Adipose tissue (tissue), 3 donors: ENCODE data around the gene KRTCAP3. TPM values are rescaled to one million over a fixed set of nuclear protein-coding genes. Genes with fewer than 3 reads are reported as not detected.

ENCODE experiments used
- polyA plus RNA-seq, 3 donors: library from polyadenylated mRNA; stranded (reverse); fragments of 200-250 nt; gene quantifications; one replicate each; pipeline ENCODE4 v1.2.3, GENCODE V29; 2013
- donor health status: healthy with polysubstance abuse.
- donor health status: Bipolar disorder and iron deficiency.
- donor health status: healthy.

KRTCAP3 gene
- polyA plus RNA-seq, 3 donors, result 2.4 to 52.8 (median 6.1) TPM

Other genes with a start within 250 kb of the KRTCAP3 start
- gene ATRAID, start 230.3 kb upstream of the KRTCAP3 start, polyA plus RNA-seq, result 100 to 1,000 TPM in 2 of 3 donors, 10 to 100 TPM in 1; 93.7 to 176 (median 170) TPM
- 100 to 1,000 TPM in 1 of 3 donors, 10 to 100 TPM in 2; 23.4 to 287 (median 33.4) TPM for gene SLC5A6, start 230.1 kb upstream of the KRTCAP3 start, polyA plus RNA-seq
- gene CAD, start 225.0 kb upstream of the KRTCAP3 start, polyA plus RNA-seq, result 10 to 100 TPM; 11.1 to 18.6 (median 15.9) TPM
- under 1 TPM; 0.08 to 0.22 (median 0.22) TPM for gene SLC30A3, start 179.3 kb upstream of the KRTCAP3 start, polyA plus RNA-seq
- under 1 TPM in 1 of 3 donors, not detected in 2; 0.07 TPM for gene DNAJC5G, start 166.9 kb upstream of the KRTCAP3 start, polyA plus RNA-seq
- gene TRIM54, start 160.0 kb upstream of the KRTCAP3 start, polyA plus RNA-seq, result 1 to 10 TPM in 1 of 3 donors, under 1 TPM in 2; 0.03 to 1.3 (median 0.90) TPM
- 1 to 10 TPM in 2 of 3 donors, under 1 TPM in 1; 0.83 to 1.8 (median 1.7) TPM for gene UCN, start 133.9 kb upstream of the KRTCAP3 start, polyA plus RNA-seq
- gene MPV17, start 119.3 kb upstream of the KRTCAP3 start, polyA plus RNA-seq, result 100 to 1,000 TPM in 1 of 3 donors, 10 to 100 TPM in 2; 39.8 to 103 (median 76.3) TPM
- 10 to 100 TPM; 18.0 to 23.9 (median 21.4) TPM for gene GTF3C2, start 85.6 kb upstream of the KRTCAP3 start, polyA plus RNA-seq
- 10 to 100 TPM; 37.7 to 42.5 (median 40.6) TPM for gene EIF2B4, start 72.0 kb upstream of the KRTCAP3 start, polyA plus RNA-seq
- gene SNX17, start 71.8 kb upstream of the KRTCAP3 start, polyA plus RNA-seq, result 100 to 1,000 TPM in 2 of 3 donors, 10 to 100 TPM in 1; 49.3 to 104 (median 101) TPM
- gene ZNF513, start 61.6 kb upstream of the KRTCAP3 start, polyA plus RNA-seq, result 10 to 100 TPM in 2 of 3 donors, 1 to 10 TPM in 1; 8.6 to 19.9 (median 12.5) TPM
- 10 to 100 TPM; 40.7 to 79.5 (median 46.3) TPM for gene PPM1G, start 32.8 kb upstream of the KRTCAP3 start, polyA plus RNA-seq
- 10 to 100 TPM; 44.9 to 67.0 (median 65.7) TPM for gene NRBP1, start 13.8 kb upstream of the KRTCAP3 start, polyA plus RNA-seq
- 10 to 100 TPM; 11.3 to 23.7 (median 13.3) TPM for gene IFT172, start 47.4 kb downstream of the KRTCAP3 start, polyA plus RNA-seq
- gene FNDC4, start 52.8 kb downstream of the KRTCAP3 start, polyA plus RNA-seq, result 100 to 1,000 TPM in 1 of 3 donors, 10 to 100 TPM in 2; 38.5 to 158 (median 53.5) TPM
- 1 to 10 TPM in 2 of 3 donors, not detected in 1; 3.0 to 5.7 TPM for gene GCKR, start 54.5 kb downstream of the KRTCAP3 start, polyA plus RNA-seq
- 10 to 100 TPM in 1 of 3 donors, 1 to 10 TPM in 2; 5.4 to 18.8 (median 7.4) TPM for gene ZNF512, start 140.7 kb downstream of the KRTCAP3 start, polyA plus RNA-seq
- gene CCDC121, start 186.6 kb downstream of the KRTCAP3 start, polyA plus RNA-seq, result 1 to 10 TPM; 1.5 to 4.7 (median 1.7) TPM
- gene GPN1, start 186.7 kb downstream of the KRTCAP3 start, polyA plus RNA-seq, result 10 to 100 TPM; 19.7 to 25.7 (median 20.2) TPM
- 10 to 100 TPM; 11.3 to 22.9 (median 17.5) TPM for gene SUPT7L, start 221.2 kb downstream of the KRTCAP3 start, polyA plus RNA-seq
- 10 to 100 TPM in 2 of 3 donors, 1 to 10 TPM in 1; 7.0 to 14.6 (median 13.8) TPM for gene SLC4A1AP, start 221.5 kb downstream of the KRTCAP3 start, polyA plus RNA-seq